Tibial artery (tissue), 4 donors: ENCODE data around the gene THOC6.

ENCODE experiments used
- DNase-seq, 2 donors: peaks; one replicate each; pipeline ENCODE4 v3.0.0-alpha.2; 2019
- H3K27ac ChIP-seq, 2 donors: fragments of 200-600 bp; sonication (generic) in 1 of 2; 1 replicate in 1 of 2; 2 replicates in 1 of 2; pipeline ENCODE4 v1.5.1; 2018 to 2019; ENCODE audit warnings: mild to moderate bottlenecking in 1 of 2
- H3K27me3 ChIP-seq, 2 donors: fragments of 200-600 bp; sonication (generic) in 1 of 2; one replicate each; pipeline versions ENCODE4 v1.5.1 to v1.6.0; 2016 to 2019
- H3K36me3 ChIP-seq, 3 donors: fragments of 200-600 bp; sonication (generic) in 2 of 3; one replicate each; pipeline ENCODE4 v1.5.1; 2016 to 2019; ENCODE audit warnings: mild to moderate bottlenecking in 2 of 3
- H3K4me1 ChIP-seq, 4 donors: fragments of 200-600 bp; sonication (generic) in 2 of 4; 1 replicate in 3 of 4; 2 replicates in 1 of 4; pipeline ENCODE4 v1.5.1; 2016 to 2019
- H3K4me3 ChIP-seq, 2 donors: fragments of 200-600 bp; sonication (generic) in 1 of 2; 1 replicate in 1 of 2; 2 replicates in 1 of 2; pipeline ENCODE4 v1.5.1; 2018 to 2019; ENCODE audit warnings: mild to moderate bottlenecking in 2 of 2
- H3K9me3 ChIP-seq, 3 donors: fragments of 200-600 bp; sonication (generic) in 1 of 3; one replicate each; pipeline ENCODE4 v1.5.1; 2016 to 2019
- CTCF ChIP-seq, 2 experiments: fragments of 200-600 bp in 1 of 2; fragments of 450-650 bp in 1 of 2; IDR thresholded peaks; one replicate each; pipeline ENCODE4 v1.5.1; 2017 to 2019; ENCODE audit warnings: antibody characterized with exemption in 2 of 2, mild to moderate bottlenecking in 1 of 2, moderate library complexity in 1 of 2
- intact Hi-C: fragments of 100-400 bp; cut with DNase I; formaldehyde crosslinking; loops from one replicate; pipeline ENCODE4 v1.15.0; 2023; ENCODE audit warnings: low total_unique reads

The THOC6 gene

GRCh38 chr16:3021449-3022207 lies 2.2 kb upstream of the THOC6 start:
- Histone ChIP-seq H3K27ac (peak overlapping the region; percentile 95 to 96), H3K4me1 (peaks cover 0 to 58% (median 40%) of the 10 kb centered on the region in 4 donors), H3K27me3 (peaks cover 0 to 24% of the 10 kb centered on the region in 2 donors), H3K9me3 (no peaks in the 10 kb centered on the region), H3K36me3 (peaks cover 0 to 13% (median 10%) of the 10 kb centered on the region in 3 donors), H3K4me3 (peak overlapping the region; percentile 73 to 88)
- DNase-seq = peak; percentile 77 to 91
- peak in 1 of 2 experiments; percentile 16 for TF ChIP-seq CTCF (IDR thresholded peaks at IDR 0.05)
- intact Hi-C loops = no loop called here

- Histone ChIP-seq H3K4me3 (peak overlapping the region; percentile 73 to 88), H3K27ac (peak overlapping the region; percentile 95 to 96), H3K36me3 (peaks cover 0 to 19% (median 15%) of the 10 kb centered on the region in 3 donors), H3K9me3 (no peaks in the 10 kb centered on the region), H3K27me3 (peaks cover 0 to 23% of the 10 kb centered on the region in 2 donors), H3K4me1 (peaks cover 0 to 58% (median 40%) of the 10 kb centered on the region in 4 donors)
- no peak for TF ChIP-seq CTCF (IDR thresholded peaks at IDR 0.05)
- DNase-seq = peak; percentile 91 to 96
- intact Hi-C loops = no loop called here
Measured at GRCh38 chr16:3022208-3022683, 1.6 kb upstream of the THOC6 start.

GRCh38 chr16:3022684-3023414 lies 986 bp upstream of the THOC6 start:
- intact Hi-C loops = no loop called here
- Histone ChIP-seq H3K4me1 (peaks cover 0 to 54% (median 39%) of the 10 kb centered on the region in 4 donors), H3K9me3 (no peaks in the 10 kb centered on the region), H3K4me3 (peak overlapping the region; percentile 73 to 88), H3K27me3 (peaks cover 0 to 17% of the 10 kb centered on the region in 2 donors), H3K36me3 (peaks cover 0 to 21% (median 16%) of the 10 kb centered on the region in 3 donors), H3K27ac (peak overlapping the region; percentile 95 to 96)
- no peak for TF ChIP-seq CTCF (IDR thresholded peaks at IDR 0.05)
- DNase-seq = peak; percentile 46 to 92

GRCh38 chr16:3023415-3023668 lies 493 bp upstream of the THOC6 start:
- intact Hi-C loops = no loop called here
- Histone ChIP-seq H3K4me1 (peaks cover 0 to 54% (median 42%) of the 10 kb centered on the region in 4 donors), H3K36me3 (peaks cover 0 to 21% (median 16%) of the 10 kb centered on the region in 3 donors), H3K9me3 (no peaks in the 10 kb centered on the region), H3K27ac (peak overlapping the region; percentile 95 to 96), H3K27me3 (peaks cover 0 to 12% of the 10 kb centered on the region in 2 donors), H3K4me3 (peak overlapping the region; percentile 73 to 88)
- TF ChIP-seq CTCF (IDR thresholded peaks at IDR 0.05) = no peak
- no peak for DNase-seq

GRCh38 chr16:3025032-3026002 lies 1.5 kb downstream of the THOC6 start:
- Histone ChIP-seq H3K4me3 (no peak overlapping the region), H3K27ac (no peak overlapping the region), H3K27me3 (peaks cover 0 to 15% of the 10 kb centered on the region in 2 donors), H3K36me3 (peaks cover 0 to 21% (median 16%) of the 10 kb centered on the region in 3 donors), H3K9me3 (no peaks in the 10 kb centered on the region), H3K4me1 (peaks cover 0 to 59% (median 50%) of the 10 kb centered on the region in 4 donors)
- TF ChIP-seq CTCF (IDR thresholded peaks at IDR 0.05) = no peak
- DNase-seq = no peak
- intact Hi-C loops = no loop called here
